ENCODE data around the gene C17orf58.
"Not testable (repeated sequence)": the region's sequence is repeated elsewhere in the genome, so short reads cannot be mapped to it uniquely, and the experiment has no call there.

C17orf58 gene

DNA sequence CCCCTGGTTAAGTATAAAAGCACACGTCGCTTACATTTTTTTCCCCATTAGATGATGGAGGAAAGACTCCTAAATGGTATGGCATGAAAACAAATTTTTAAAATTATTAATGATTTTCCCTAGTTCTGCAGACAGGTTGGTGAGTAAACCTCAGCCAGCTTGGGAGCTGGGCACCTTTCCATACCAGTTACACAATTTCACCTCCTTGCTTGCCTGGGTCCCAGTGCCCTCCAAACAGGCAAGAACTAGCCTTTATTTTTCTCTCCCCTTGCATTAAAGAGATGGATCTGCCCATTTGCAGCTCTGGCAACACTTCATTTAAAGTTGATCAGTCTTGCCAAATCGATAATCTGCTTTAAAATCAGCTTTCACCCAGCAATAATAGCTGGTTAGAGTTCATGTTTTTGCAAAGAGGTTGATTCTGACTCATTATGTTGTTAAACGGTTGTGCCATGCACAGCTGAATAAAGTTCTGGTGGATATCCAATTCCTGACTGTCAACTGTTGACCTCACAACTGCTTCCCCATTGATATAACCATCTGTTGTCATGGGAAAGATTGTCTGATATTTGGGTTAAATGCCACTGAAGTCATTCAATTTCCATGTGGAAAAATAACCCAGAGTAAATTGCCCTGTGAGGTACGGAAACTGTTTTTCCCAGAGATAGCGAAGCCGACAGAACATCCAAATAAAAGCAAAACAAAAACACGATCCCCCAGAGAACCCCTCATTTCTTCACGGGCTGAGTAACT is 1.3 kb downstream of the C17orf58 start:
- Histone ChIP-seq H3K9me3 (ENCODE audit: control insufficient read depth, low read length) (no peaks in the 10 kb centered on the region), H3K4me1 (ENCODE audit: control insufficient read depth, insufficient read depth, low read length) (peaks cover 10% of the 10 kb centered on the region), H3K9ac (ENCODE audit: low read length) (peak overlapping the region; percentile 54), H3K27me3 (ENCODE audit: control insufficient read depth, insufficient read depth, low read length) (peaks cover 15% of the 10 kb centered on the region), H3K4me3 (ENCODE audit: low read length) (no peak overlapping the region), H3K36me3 (ENCODE audit: control insufficient read depth, insufficient read depth, low read length) (no peaks in the 10 kb centered on the region)

DNA sequence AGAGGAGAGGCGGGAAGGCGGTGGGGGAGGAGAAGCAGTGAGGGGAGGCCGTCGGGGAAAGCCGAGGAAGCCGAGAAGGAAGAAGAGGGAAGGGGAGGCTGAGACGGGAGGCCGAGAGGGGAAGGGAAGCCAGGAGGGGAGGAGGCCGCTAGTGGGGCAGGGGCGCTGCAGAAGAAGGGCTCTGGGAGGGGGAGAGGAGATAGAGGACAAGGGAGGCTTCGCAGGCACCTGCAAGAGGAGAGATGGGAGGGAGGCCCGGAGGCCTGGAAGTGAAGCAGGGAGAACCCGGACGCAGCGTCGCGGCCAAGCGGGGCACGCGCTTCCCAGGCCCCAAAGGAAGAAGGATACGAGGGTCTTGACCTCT is 2.3 kb downstream of the C17orf58 start:
- H3K9ac ChIP-seq (ENCODE audit: low read length): peak overlapping the region; percentile 91
- no peaks in the 10 kb centered on the region for H3K9me3 ChIP-seq (ENCODE audit: control insufficient read depth, low read length)
- H3K36me3 ChIP-seq (ENCODE audit: control insufficient read depth, insufficient read depth, low read length): no peaks in the 10 kb centered on the region
- peak overlapping the region; percentile 80 for H3K4me3 ChIP-seq (ENCODE audit: low read length)
- peaks cover 10% of the 10 kb centered on the region for H3K4me1 ChIP-seq (ENCODE audit: control insufficient read depth, insufficient read depth, low read length)
- H3K27me3 ChIP-seq (ENCODE audit: control insufficient read depth, insufficient read depth, low read length): peaks cover 15% of the 10 kb centered on the region

DNA sequence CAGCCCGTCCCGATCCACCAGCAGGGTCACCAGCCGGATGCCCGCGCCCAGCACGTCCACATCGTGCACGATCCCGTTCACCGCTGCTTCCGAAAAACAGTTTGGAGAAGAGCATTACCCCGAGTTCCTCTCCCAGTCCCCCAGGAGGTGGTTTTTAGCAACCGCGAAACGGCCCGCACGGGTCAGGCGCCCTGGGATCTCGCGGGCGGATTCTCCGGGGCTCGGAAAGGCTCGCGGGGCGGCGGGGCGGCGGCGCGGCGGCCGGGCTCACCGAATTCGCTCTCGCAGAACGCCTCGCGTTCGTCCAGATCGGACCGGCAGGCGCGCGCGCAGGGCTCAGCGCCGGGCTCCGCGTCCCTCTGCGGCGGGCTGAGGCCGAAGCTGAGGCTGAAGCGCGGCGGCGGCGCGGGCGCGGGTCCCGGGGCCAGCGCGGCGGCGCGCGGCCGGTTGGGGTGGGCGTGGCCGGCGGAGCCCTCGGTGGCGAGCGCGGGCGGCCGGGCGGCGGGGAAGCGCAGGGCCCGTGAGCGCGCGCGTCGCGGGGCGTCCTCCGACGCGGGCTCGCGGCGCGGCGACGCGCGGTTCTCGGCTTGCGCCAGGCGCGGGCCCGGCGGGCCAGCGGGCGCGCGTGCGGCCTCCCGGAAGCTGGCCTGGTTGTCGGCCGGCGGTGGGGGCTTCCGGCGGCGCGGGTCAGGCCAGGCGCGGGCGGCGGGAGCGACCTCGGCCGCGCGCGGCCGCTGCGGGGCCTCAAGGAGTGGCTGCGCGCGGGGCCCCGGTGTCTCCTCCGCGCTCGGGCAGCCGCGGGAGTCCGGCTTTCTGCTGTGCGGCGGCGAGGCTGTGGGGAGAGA is 2.9 kb downstream of the C17orf58 start:
- Histone ChIP-seq H3K9me3 (ENCODE audit: control insufficient read depth, low read length) (no peaks in the 10 kb centered on the region), H3K9ac (ENCODE audit: low read length) (peak overlapping the region; percentile 91), H3K4me1 (ENCODE audit: control insufficient read depth, insufficient read depth, low read length) (peaks cover 10% of the 10 kb centered on the region), H3K4me3 (ENCODE audit: low read length) (peak overlapping the region; percentile 80), H3K27me3 (ENCODE audit: control insufficient read depth, insufficient read depth, low read length) (peaks cover 15% of the 10 kb centered on the region), H3K36me3 (ENCODE audit: control insufficient read depth, insufficient read depth, low read length) (no peaks in the 10 kb centered on the region)

DNA sequence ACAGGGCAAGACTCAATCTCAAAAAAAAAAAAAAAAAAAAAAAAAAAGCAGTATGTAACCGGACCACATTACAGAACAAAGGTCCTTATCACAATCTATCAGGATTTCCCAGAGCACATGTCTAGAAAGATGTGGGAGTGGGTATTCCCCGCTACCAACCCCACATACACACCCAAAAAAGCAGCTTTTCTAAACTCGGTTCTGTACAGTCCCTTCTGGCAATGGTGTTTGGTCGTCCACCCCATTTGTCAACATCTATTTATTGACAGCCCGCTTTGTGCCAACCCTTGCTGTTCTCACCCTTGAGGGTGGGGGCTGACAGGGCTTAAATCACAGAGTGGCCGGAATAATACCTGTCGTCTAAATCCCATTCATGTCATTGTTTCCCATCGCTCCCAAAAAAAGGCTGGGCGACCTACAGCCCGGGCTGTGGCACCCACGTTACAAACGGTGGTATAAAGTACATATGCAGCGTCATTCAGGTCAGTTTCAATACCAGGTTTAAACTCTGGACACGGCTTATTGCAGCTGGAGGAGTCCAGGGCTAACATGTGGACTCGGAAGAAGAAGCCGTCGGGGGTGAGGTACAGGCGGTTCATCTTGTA is 3.6 kb downstream of the C17orf58 start:
- peak overlapping the region; percentile 60 for H3K4me3 ChIP-seq (ENCODE audit: low read length)

DNA sequence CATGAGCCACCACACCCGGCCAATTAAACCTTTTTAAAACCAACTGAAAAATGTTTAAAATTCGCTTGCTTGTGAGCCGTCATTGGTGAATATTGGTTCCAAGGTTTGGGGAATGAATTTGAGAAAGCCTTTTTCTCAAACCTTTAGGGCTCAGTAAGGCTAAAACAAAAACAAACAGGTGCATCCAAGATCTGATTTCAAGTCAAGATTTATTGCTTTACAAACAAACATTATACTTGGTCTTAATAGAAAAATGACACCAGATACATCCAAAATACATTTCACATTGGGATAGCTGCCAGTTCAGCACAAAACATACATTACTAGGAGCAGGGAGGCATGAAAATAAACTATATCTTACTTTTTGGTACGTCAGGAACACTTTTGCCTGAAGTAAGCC is 5.4 kb downstream of the C17orf58 start:
- H3K4me1 ChIP-seq (ENCODE audit: control insufficient read depth, insufficient read depth, low read length): peaks cover 6% of the 10 kb centered on the region

More for the DNA sequence above, 3.6 kb downstream of the C17orf58 start:
- H3K36me3 ChIP-seq (ENCODE audit: control insufficient read depth, insufficient read depth, low read length): no peaks in the 10 kb centered on the region
- no peaks in the 10 kb centered on the region for H3K9me3 ChIP-seq (ENCODE audit: control insufficient read depth, low read length)
- peaks cover 15% of the 10 kb centered on the region for H3K27me3 ChIP-seq (ENCODE audit: control insufficient read depth, insufficient read depth, low read length)
- H3K9ac ChIP-seq (ENCODE audit: low read length): peak overlapping the region; percentile 89
- H3K4me1 ChIP-seq (ENCODE audit: control insufficient read depth, insufficient read depth, low read length): peaks cover 10% of the 10 kb centered on the region

DNA sequence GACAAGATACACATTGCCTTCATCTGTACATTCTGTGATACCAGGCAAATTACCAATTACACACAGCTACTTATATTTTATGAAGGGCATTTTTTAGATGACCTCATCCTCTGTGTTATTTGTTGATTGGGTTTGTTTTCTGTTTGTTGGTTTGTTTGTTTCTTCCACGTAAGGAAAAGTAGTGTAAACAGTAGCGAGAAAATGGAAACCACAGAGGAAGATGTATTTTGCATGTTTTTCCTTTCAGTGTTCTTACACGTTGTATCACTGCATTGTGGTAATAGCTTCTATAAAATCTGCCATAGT is 12.9 kb downstream of the C17orf58 start:
- Histone ChIP-seq H3K9me3 (ENCODE audit: control insufficient read depth, low read length) (no peaks in the 10 kb centered on the region), H3K36me3 (ENCODE audit: control insufficient read depth, insufficient read depth, low read length) (no peaks in the 10 kb centered on the region), H3K27me3 (ENCODE audit: control insufficient read depth, insufficient read depth, low read length) (no peaks in the 10 kb centered on the region), H3K4me3 (ENCODE audit: low read length) (no peak overlapping the region), H3K4me1 (ENCODE audit: control insufficient read depth, insufficient read depth, low read length) (no peaks in the 10 kb centered on the region), H3K9ac (ENCODE audit: low read length) (no peak overlapping the region)

More for the DNA sequence above, 5.4 kb downstream of the C17orf58 start:
- H3K4me3 ChIP-seq (ENCODE audit: low read length): no peak overlapping the region
- no peaks in the 10 kb centered on the region for H3K36me3 ChIP-seq (ENCODE audit: control insufficient read depth, insufficient read depth, low read length)
- no peaks in the 10 kb centered on the region for H3K9me3 ChIP-seq (ENCODE audit: control insufficient read depth, low read length)
- H3K9ac ChIP-seq (ENCODE audit: low read length): no peak overlapping the region
- H3K27me3 ChIP-seq (ENCODE audit: control insufficient read depth, insufficient read depth, low read length): peaks cover 7% of the 10 kb centered on the region

DNA sequence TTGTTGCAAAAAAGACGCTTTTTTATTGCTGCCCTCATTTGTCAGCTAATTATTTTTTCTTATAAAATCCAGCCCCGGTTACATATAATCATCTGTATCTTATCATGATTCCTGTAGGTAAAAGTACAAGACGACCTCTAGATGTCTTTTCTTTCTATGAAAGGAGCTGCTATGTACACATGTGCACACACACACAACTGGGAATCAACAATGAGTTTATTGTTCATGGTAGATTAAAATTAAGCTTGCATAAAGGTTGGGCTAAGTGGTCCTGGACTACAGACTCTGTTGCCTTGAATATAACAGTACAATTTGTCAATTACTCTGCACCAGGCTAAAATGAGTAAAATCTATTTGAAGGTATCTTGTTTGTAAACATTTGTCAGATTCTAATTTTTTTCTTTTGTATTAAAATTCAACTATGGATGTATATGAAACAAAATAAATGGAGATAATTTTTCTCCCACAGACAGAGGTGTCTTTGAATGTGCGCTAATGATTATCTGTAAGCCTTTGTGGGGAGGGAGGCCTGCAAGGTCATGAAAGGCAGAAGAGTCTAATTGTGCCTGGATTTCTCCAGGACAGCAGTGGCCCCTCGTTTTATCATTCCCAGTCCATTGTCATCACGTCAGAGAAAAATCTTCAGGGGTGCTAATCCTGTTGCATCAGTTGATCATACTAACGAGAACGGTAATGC is 13.4 kb downstream of the C17orf58 start:
- Histone ChIP-seq H3K36me3 (ENCODE audit: control insufficient read depth, insufficient read depth, low read length) (no peaks in the 10 kb centered on the region), H3K9me3 (ENCODE audit: control insufficient read depth, low read length) (no peaks in the 10 kb centered on the region), H3K27me3 (ENCODE audit: control insufficient read depth, insufficient read depth, low read length) (no peaks in the 10 kb centered on the region), H3K4me3 (ENCODE audit: low read length) (no peak overlapping the region), H3K4me1 (ENCODE audit: control insufficient read depth, insufficient read depth, low read length) (no peaks in the 10 kb centered on the region), H3K9ac (ENCODE audit: low read length) (no peak overlapping the region)

DNA sequence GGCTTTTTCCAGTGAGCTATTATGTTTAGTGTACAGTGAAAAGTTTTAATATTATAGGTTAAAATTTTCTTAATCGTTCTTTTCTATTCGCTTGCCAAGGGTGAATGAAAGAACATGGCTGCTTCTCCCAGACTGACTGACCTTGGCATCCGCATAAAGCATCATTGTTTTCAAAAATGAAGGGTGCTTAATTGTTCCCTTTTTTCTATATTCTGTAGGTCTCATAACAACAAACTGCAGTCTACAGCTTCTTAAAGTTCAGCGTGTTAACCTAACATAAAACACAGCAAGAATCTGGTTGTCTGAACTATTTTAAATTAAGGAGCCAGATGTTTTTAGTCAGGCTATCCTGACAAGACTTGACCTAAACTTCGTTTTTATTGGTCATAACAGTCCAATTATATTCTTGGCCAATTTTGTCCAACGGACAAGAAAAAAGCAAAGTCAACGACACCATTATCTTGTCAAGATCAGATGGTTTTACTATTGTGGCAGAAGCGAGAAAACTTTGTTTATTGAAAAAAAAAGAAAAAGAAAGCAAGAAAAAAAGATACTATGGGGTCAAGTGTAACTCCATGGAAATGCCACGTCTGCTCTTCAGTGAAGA is 14.1 kb downstream of the C17orf58 start:
- H3K9me3 ChIP-seq (ENCODE audit: control insufficient read depth, low read length): no peaks in the 10 kb centered on the region
- no peaks in the 10 kb centered on the region for H3K27me3 ChIP-seq (ENCODE audit: control insufficient read depth, insufficient read depth, low read length)
- no peaks in the 10 kb centered on the region for H3K4me1 ChIP-seq (ENCODE audit: control insufficient read depth, insufficient read depth, low read length)
- no peak overlapping the region for H3K9ac ChIP-seq (ENCODE audit: low read length)
- H3K36me3 ChIP-seq (ENCODE audit: control insufficient read depth, insufficient read depth, low read length): no peaks in the 10 kb centered on the region
- H3K4me3 ChIP-seq (ENCODE audit: low read length): no peak overlapping the region

DNA sequence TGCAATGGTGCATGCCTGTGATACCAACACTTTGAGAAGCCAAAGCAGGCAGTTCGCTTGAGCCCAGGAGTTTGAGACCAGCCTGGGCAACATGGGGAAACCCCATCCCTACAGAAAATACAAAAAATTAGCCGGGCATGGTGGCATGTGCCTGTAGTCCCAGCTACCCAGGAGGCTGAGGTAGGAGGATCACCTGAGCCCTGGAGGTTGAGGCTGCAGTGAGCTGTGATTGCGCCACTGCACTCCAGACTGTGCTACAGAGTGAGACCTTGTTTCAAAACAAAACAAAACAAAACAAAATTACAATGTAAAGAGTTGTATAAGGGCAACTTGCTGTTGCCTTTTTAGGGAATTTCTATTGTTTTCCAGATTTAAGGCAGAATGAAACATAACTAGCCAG is 15.4 kb downstream of the C17orf58 start:
- H3K4me1 ChIP-seq (ENCODE audit: control insufficient read depth, insufficient read depth, low read length); H3K27me3 ChIP-seq (ENCODE audit: control insufficient read depth, insufficient read depth, low read length); H3K36me3 ChIP-seq (ENCODE audit: control insufficient read depth, insufficient read depth, low read length); H3K9ac ChIP-seq (ENCODE audit: low read length); H3K9me3 ChIP-seq (ENCODE audit: control insufficient read depth, low read length); H3K4me3 ChIP-seq (ENCODE audit: low read length): not testable (repeated sequence)

DNA sequence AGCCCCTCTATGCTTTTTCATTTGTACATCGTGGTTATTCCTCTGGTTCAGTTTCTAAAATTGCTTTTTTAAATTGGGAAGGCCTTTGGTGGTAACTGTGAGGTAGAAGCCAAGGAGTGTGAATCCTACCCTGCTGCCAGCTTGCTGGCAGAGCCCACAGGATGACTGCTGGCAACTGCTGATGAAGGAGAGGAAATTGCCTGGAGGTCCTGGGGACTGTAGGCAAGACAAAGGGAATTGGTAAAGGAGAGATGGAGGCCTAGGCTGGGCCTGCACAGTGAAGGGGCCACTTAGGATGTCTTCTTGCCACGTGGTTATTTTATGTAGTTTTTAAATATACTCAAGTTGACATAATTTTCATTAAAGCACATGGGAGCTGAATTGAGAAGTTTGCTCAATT is 15.8 kb downstream of the C17orf58 start:
- Histone ChIP-seq H3K36me3 (ENCODE audit: control insufficient read depth, insufficient read depth, low read length) (no peaks in the 10 kb centered on the region), H3K4me3 (ENCODE audit: low read length) (no peak overlapping the region), H3K4me1 (ENCODE audit: control insufficient read depth, insufficient read depth, low read length) (no peaks in the 10 kb centered on the region), H3K9me3 (ENCODE audit: control insufficient read depth, low read length) (no peaks in the 10 kb centered on the region), H3K27me3 (ENCODE audit: control insufficient read depth, insufficient read depth, low read length) (no peaks in the 10 kb centered on the region), H3K9ac (ENCODE audit: low read length) (no peak overlapping the region)

DNA sequence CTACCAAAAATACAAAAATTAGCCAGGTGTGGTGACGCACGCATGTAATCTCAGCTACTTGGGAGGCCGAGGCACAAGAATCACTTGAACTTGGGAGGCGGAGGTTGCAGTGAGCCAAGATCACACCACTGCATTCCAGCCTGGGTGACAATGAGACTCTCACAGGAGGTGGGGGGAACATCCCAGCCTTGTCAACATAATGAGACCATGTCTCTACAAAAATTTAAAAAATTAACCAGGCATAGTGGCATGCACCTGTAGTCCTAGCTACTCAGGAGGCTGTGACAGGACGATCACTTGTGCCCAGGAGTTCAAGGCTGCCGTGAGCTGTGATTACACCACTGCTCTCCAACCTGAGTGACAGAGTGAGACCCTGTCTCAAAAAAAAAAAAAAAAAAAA is 20.0 kb downstream of the C17orf58 start:
- H3K4me3 ChIP-seq (ENCODE audit: low read length); H3K9me3 ChIP-seq (ENCODE audit: control insufficient read depth, low read length); H3K9ac ChIP-seq (ENCODE audit: low read length); H3K4me1 ChIP-seq (ENCODE audit: control insufficient read depth, insufficient read depth, low read length); H3K27me3 ChIP-seq (ENCODE audit: control insufficient read depth, insufficient read depth, low read length); H3K36me3 ChIP-seq (ENCODE audit: control insufficient read depth, insufficient read depth, low read length): not testable (repeated sequence)

Data from mucosa of stomach (tissue), 1 donor.